Vagina (tissue), 2 donors: ENCODE measurements around the gene CTSD.

Source experiments
- POLR2A ChIP-seq, 2 donors: fragments of 450-650 bp; IDR thresholded peaks; one replicate each; pipeline ENCODE4 v1.6.1; 2017; ENCODE audit warnings: antibody characterized with exemption in 2 of 2, mild to moderate bottlenecking in 2 of 2, moderate library complexity in 2 of 2
- POLR2AphosphoS5 ChIP-seq, 2 donors: sonication (generic); formaldehyde crosslinking; IDR thresholded peaks; one replicate each; pipeline ENCODE4 v1.9.0; 2017; ENCODE audit warnings: antibody characterized with exemption in 2 of 2, mild to moderate bottlenecking in 2 of 2, low read depth in 1 of 2; ENCODE audit not compliant: insufficient read depth in 1 of 2
- TF ChIP-seq, protein P1 (sequence below), 3 experiments: fragments of 450-650 bp in 2 of 3; fragments of 200-600 bp in 1 of 3; sonication (generic) in 1 of 3; IDR thresholded peaks; one replicate each; pipeline ENCODE4 v1.5.1; 2017 to 2019; ENCODE audit warnings: antibody characterized with exemption in 3 of 3, mild to moderate bottlenecking in 2 of 3, moderate library complexity in 2 of 3

DNA sequence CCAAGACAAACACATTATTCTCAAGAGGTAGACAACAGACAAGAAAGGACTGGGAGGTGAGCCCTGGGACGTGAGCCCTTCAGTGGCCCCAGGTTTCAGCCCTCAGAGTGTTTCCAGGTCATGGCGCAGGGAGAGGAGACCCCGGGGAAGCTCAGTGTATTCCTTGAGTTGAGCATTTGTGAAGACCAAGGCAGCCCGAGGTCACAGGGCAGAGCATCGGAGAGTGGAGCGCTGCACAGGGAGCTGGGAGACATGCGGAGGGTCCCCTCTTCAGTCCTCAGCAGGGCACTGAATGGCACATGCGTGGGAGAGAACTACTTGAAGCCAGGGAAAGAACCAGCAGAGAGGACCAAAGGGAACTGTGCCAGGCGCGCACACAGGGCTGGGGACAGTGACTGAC, 55.0 kb downstream of the CTSD start:
- TF ChIP-seq, protein P1, sequence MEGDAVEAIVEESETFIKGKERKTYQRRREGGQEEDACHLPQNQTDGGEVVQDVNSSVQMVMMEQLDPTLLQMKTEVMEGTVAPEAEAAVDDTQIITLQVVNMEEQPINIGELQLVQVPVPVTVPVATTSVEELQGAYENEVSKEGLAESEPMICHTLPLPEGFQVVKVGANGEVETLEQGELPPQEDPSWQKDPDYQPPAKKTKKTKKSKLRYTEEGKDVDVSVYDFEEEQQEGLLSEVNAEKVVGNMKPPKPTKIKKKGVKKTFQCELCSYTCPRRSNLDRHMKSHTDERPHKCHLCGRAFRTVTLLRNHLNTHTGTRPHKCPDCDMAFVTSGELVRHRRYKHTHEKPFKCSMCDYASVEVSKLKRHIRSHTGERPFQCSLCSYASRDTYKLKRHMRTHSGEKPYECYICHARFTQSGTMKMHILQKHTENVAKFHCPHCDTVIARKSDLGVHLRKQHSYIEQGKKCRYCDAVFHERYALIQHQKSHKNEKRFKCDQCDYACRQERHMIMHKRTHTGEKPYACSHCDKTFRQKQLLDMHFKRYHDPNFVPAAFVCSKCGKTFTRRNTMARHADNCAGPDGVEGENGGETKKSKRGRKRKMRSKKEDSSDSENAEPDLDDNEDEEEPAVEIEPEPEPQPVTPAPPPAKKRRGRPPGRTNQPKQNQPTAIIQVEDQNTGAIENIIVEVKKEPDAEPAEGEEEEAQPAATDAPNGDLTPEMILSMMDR (IDR thresholded peaks at IDR 0.05), result no peak
- TF ChIP-seq POLR2AphosphoS5 (IDR thresholded peaks at IDR 0.05; ENCODE audit: insufficient read depth in 1 of 2, low read depth in 1 of 2) (no peak), POLR2A (IDR thresholded peaks at IDR 0.05) (no peak)
